DND-41 (cell line): ENCODE measurements around the gene CTAG2.

Experiments
- EZH2 ChIP-seq: IDR thresholded peaks from 3 replicates; pipeline ENCODE4 v1.6.1; 2012; ENCODE audit warnings: borderline replicate concordance, low read depth, mild to moderate bottlenecking, moderate library complexity, low read length, inconsistent platforms; ENCODE audit not compliant: severe bottlenecking
- TF ChIP-seq, protein P1 (sequence below): IDR thresholded peaks from 2 replicates; pipeline ENCODE4 v1.5.1; 2012; ENCODE audit warnings: borderline replicate concordance, low read length, moderate library complexity, mild to moderate bottlenecking; ENCODE audit not compliant: poor library complexity, severe bottlenecking; ENCODE audit errors: extremely low read depth

GRCh38 chrX:154655786-154656185 is 2.4 kb upstream of the CTAG2 start:
- TF ChIP-seq, protein P1, sequence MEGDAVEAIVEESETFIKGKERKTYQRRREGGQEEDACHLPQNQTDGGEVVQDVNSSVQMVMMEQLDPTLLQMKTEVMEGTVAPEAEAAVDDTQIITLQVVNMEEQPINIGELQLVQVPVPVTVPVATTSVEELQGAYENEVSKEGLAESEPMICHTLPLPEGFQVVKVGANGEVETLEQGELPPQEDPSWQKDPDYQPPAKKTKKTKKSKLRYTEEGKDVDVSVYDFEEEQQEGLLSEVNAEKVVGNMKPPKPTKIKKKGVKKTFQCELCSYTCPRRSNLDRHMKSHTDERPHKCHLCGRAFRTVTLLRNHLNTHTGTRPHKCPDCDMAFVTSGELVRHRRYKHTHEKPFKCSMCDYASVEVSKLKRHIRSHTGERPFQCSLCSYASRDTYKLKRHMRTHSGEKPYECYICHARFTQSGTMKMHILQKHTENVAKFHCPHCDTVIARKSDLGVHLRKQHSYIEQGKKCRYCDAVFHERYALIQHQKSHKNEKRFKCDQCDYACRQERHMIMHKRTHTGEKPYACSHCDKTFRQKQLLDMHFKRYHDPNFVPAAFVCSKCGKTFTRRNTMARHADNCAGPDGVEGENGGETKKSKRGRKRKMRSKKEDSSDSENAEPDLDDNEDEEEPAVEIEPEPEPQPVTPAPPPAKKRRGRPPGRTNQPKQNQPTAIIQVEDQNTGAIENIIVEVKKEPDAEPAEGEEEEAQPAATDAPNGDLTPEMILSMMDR, result no peak
- no peak for TF ChIP-seq EZH2
